Colonic mucosa (tissue), 4 donors: ENCODE measurements around the gene ISYNA1. TPM values are rescaled to one million over a fixed set of nuclear protein-coding genes. Genes with fewer than 3 reads are reported as not detected.

Source experiments
- DNase-seq: peaks from one replicate; pipeline ENCODE4 v3.0.0-alpha.2; 2020
- H3K27ac ChIP-seq: fragments of 200-600 bp; one replicate; pipeline ENCODE4 v1.8.0; 2021
- H3K27me3 ChIP-seq: fragments of 200-600 bp; one replicate; pipeline ENCODE4 v1.8.0; 2021
- H3K36me3 ChIP-seq: fragments of 200-600 bp; one replicate; pipeline ENCODE4 v1.8.0; 2021
- H3K4me1 ChIP-seq: fragments of 200-600 bp; one replicate; pipeline ENCODE4 v1.8.0; 2021; ENCODE audit warnings: mild to moderate bottlenecking
- H3K4me3 ChIP-seq: fragments of 200-600 bp; one replicate; pipeline ENCODE4 v1.8.0; 2021
- H3K9ac ChIP-seq, 2 donors: one replicate each; pipeline ENCODE4 v1.7.0; 2013; ENCODE audit warnings: control low read depth in 2 of 2, low read depth in 2 of 2, low read length in 2 of 2
- H3K9me3 ChIP-seq: fragments of 200-600 bp; one replicate; pipeline ENCODE4 v1.8.0; 2021
- CTCF ChIP-seq: fragments of 200-600 bp; IDR thresholded peaks from one replicate; pipeline ENCODE4 v1.8.0; 2022; ENCODE audit warnings: antibody characterized with exemption, mild to moderate bottlenecking
- intact Hi-C: fragments of 100-400 bp; cut with DNase I; formaldehyde crosslinking; loops from one replicate; pipeline ENCODE4 v1.14.1; 2022
- total RNA-seq, 2 donors: library from RNA; stranded (reverse); fragmentation: NEBNext Ultra II Directional in 1 of 2; extraction: Animal tissue kit (Norgen Biotek cat#: 25700) in 1 of 2; gene quantifications; one replicate each; pipeline ENCODE4 v1.2.1, GENCODE V29; 2021
- donor health status: healthy.
- donor health status: DM: no; HTN: no; CAD: no.
- donor health status: DM: no; HTN: no; CAD: no.

ISYNA1 gene
- total RNA-seq, 2 donors from 2014 or later = 17.7 to 25.7 TPM

- no peak for DNase-seq
- no peaks in the 10 kb centered on the region for H3K9me3 ChIP-seq
- no peak overlapping the region for H3K4me3 ChIP-seq
- no peak overlapping the region for H3K27ac ChIP-seq
- intact Hi-C loops = no loop called here
- H3K27me3 ChIP-seq = no peaks in the 10 kb centered on the region
- TF ChIP-seq CTCF = no peak
- no peaks in the 10 kb centered on the region for H3K36me3 ChIP-seq
- peaks cover 11% of the 10 kb centered on the region for H3K4me1 ChIP-seq
- no peak overlapping the region for H3K9ac ChIP-seq
Observed at GRCh38 chr19:18442941-18443340, 5.0 kb upstream of the ISYNA1 start.

- Histone ChIP-seq H3K36me3 (no peaks in the 10 kb centered on the region), H3K9ac (no peak overlapping the region), H3K4me3 (no peak overlapping the region), H3K9me3 (no peaks in the 10 kb centered on the region), H3K27ac (no peak overlapping the region), H3K4me1 (peaks cover 11% of the 10 kb centered on the region), H3K27me3 (no peaks in the 10 kb centered on the region)
- DNase-seq = no peak
- TF ChIP-seq CTCF = no peak
- intact Hi-C loops = no loop called here
Observed at GRCh38 chr19:18441804-18442788, 4.2 kb upstream of the ISYNA1 start.

GRCh38 chr19:18440936-18441803 lies 3.2 kb upstream of the ISYNA1 start:
- Histone ChIP-seq H3K27ac (no peak overlapping the region), H3K9ac (no peak overlapping the region)

DNA sequence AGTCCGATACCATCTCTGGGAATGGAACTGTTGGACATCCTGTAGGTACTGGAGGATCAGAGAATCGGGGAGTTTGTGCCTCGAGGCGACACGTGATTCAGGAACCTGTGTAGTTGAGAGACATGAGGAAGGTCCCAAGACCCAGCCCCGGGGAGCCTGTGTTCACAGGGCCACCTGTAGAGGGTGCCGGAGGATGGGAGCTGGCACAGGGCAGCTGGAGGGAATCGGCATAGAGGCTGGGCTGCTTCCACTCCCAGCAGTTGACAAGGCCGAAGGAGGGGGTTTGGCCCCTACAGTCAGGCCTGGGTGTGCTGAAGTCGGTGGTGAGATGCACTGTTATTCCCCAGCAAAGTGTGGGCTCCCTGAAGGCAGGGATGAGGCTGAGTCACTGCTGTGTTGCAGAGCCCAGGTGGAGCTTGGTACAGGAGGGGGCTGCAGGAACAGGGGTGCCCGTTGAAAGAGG lies 2.5 kb upstream of the ISYNA1 start:
- H3K9me3 ChIP-seq = no peaks in the 10 kb centered on the region
- H3K27me3 ChIP-seq = no peaks in the 10 kb centered on the region
- intact Hi-C loops = no loop called here
- H3K4me1 ChIP-seq = peaks cover 8% of the 10 kb centered on the region
- no peak overlapping the region for H3K27ac ChIP-seq
- no peak overlapping the region for H3K9ac ChIP-seq
- peak; percentile 37 for TF ChIP-seq CTCF
- no peak for DNase-seq
- no peak overlapping the region for H3K4me3 ChIP-seq
- no peaks in the 10 kb centered on the region for H3K36me3 ChIP-seq

More at GRCh38 chr19:18440936-18441803, 3.2 kb upstream of the ISYNA1 start:
- DNase-seq = no peak
- no peaks in the 10 kb centered on the region for H3K9me3 ChIP-seq
- peaks cover 14% of the 10 kb centered on the region for H3K4me1 ChIP-seq
- H3K4me3 ChIP-seq = no peak overlapping the region
- H3K27me3 ChIP-seq = no peaks in the 10 kb centered on the region
- H3K36me3 ChIP-seq = no peaks in the 10 kb centered on the region
- intact Hi-C loops = no loop called here
- TF ChIP-seq CTCF = no peak

DNA sequence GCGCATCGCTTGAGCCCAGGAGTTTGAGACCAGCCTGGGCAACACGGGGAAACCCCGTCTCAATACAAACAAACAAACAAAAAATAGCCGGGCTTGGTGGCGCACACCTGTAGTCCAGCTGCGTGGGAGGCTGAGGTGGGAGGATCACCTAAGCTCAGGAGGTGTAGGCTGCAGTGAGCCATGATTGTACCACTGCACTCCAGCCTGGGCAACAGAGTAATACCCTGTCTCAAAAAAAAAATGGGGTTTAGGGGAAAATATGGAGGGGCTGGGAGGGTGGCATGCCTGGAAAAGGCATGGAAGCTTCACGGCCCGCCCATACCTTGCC lies 1.9 kb upstream of the ISYNA1 start:
- Histone ChIP-seq H3K9me3 (no peaks in the 10 kb centered on the region), H3K27ac (no peak overlapping the region), H3K4me3 (no peak overlapping the region), H3K27me3 (no peaks in the 10 kb centered on the region), H3K9ac (no peak overlapping the region), H3K4me1 (peaks cover 8% of the 10 kb centered on the region), H3K36me3 (no peaks in the 10 kb centered on the region)
- intact Hi-C loops = no loop called here
- no peak for DNase-seq
- no peak for TF ChIP-seq CTCF
